HEK293 (cell line): ENCODE measurements around the gene POMT2.

ENCODE experiments used
- CTCF ChIA-PET: fragments of 350-600 bp; formaldehyde crosslinking; extraction: SDS; loops from one replicate; lab custom pipeline; 2021; ENCODE audit warnings: antibody characterized with exemption; lab: Yijun Ruan, JAX
- POLR2A ChIA-PET: fragments of 300-600 bp; formaldehyde crosslinking; extraction: SDS; loops from one replicate; lab custom pipeline; 2020; ENCODE audit warnings: antibody characterized with exemption, inconsistent platforms; lab: Yijun Ruan, JAX
- H3K27ac ChIP-seq: fragments of 200-500 bp; sonication (Bioruptor generic); 2 replicates; pipeline ENCODE4 v1.5.1; 2014; ENCODE audit warnings: low read depth, low read length, control low read depth, inconsistent platforms; ENCODE audit errors: extremely low read depth
- H3K36me3 ChIP-seq, 2 experiments: fragments of 200-500 bp in 1 of 2; sonication (Bioruptor generic) in 1 of 2; 1 replicate in 1 of 2; 2 replicates in 1 of 2; pipeline ENCODE4 v1.5.1; 2014 to 2017; ENCODE audit warnings: inconsistent platforms in 2 of 2, low read length in 2 of 2; ENCODE audit not compliant: control insufficient read depth in 2 of 2, insufficient read depth in 1 of 2
- H3K4me1 ChIP-seq: fragments of 200-500 bp; sonication (Bioruptor generic); 2 replicates; pipeline ENCODE4 v1.5.1; 2014; ENCODE audit warnings: mild to moderate bottlenecking, low read length, inconsistent platforms; ENCODE audit not compliant: control insufficient read depth, insufficient read depth
- H3K4me3 ChIP-seq: 2 replicates; pipeline ENCODE4 v1.5.1; 2011; ENCODE audit warnings: low read depth, mild to moderate bottlenecking, control low read depth, low read length, moderate library complexity
- H3K9me3 ChIP-seq: fragments of 200-500 bp; sonication (Bioruptor generic); 2 replicates; pipeline ENCODE4 v1.5.1; 2014; ENCODE audit warnings: low read depth, low read length, inconsistent platforms; ENCODE audit not compliant: control insufficient read depth, insufficient read depth
- BCL11A ChIP-seq: fragments of 450-650 bp; formaldehyde crosslinking; IDR thresholded peaks from 2 replicates; pipeline ENCODE4 v1.5.1; 2016; ENCODE audit warnings: low read depth, missing biosample characterization, missing genetic modification characterization
- KLF7 ChIP-seq: fragments of 450-650 bp; formaldehyde crosslinking; IDR thresholded peaks from 2 replicates; pipeline ENCODE4 v1.5.1; 2016; ENCODE audit warnings: missing biosample characterization, missing genetic modification characterization, borderline replicate concordance
- SALL2 ChIP-seq: fragments of 450-650 bp; formaldehyde crosslinking; IDR thresholded peaks from 2 replicates; pipeline ENCODE4 v1.5.0; 2017; ENCODE audit warnings: missing biosample characterization, mild to moderate bottlenecking, missing genetic modification characterization, borderline replicate concordance
- SETDB1 ChIP-seq: IDR thresholded peaks from one replicate; pipeline ENCODE4 v1.6.1; 2017; ENCODE audit warnings: mild to moderate bottlenecking, low read length, moderate library complexity, mixed read lengths; ENCODE audit not compliant: insufficient read length
- SP7 ChIP-seq: fragments of 450-650 bp; formaldehyde crosslinking; IDR thresholded peaks from 2 replicates; pipeline ENCODE4 v1.5.1; 2016; ENCODE audit warnings: missing biosample characterization, missing genetic modification characterization
- ZBTB7A ChIP-seq: fragments of 450-650 bp; formaldehyde crosslinking; IDR thresholded peaks from 2 replicates; pipeline ENCODE4 v1.5.1; 2016; ENCODE audit warnings: low read depth, missing biosample characterization, missing genetic modification characterization
- ZNF140 ChIP-seq: fragments of 450-650 bp; formaldehyde crosslinking; IDR thresholded peaks from 2 replicates; pipeline ENCODE4 v1.5.1; 2016; ENCODE audit warnings: missing biosample characterization, missing genetic modification characterization
- ZNF404 ChIP-seq: fragments of 450-650 bp; formaldehyde crosslinking; IDR thresholded peaks from 2 replicates; pipeline ENCODE4 v1.5.1; 2017; ENCODE audit warnings: missing biosample characterization, missing genetic modification characterization
- ZNF510 ChIP-seq: fragments of 450-650 bp; formaldehyde crosslinking; IDR thresholded peaks from 2 replicates; pipeline ENCODE4 v1.5.1; 2018; ENCODE audit warnings: mild to moderate bottlenecking, missing genetic modification characterization, missing biosample characterization; ENCODE audit not compliant: insufficient replicate concordance
- ZNF548 ChIP-seq: fragments of 450-650 bp; formaldehyde crosslinking; IDR thresholded peaks from 2 replicates; pipeline ENCODE4 v1.5.1; 2016; ENCODE audit warnings: missing biosample characterization, missing genetic modification characterization
- ZNF558 ChIP-seq: fragments of 450-650 bp; formaldehyde crosslinking; IDR thresholded peaks from 2 replicates; pipeline ENCODE4 v1.5.1; 2016; ENCODE audit warnings: missing biosample characterization, missing genetic modification characterization
- ZNF571 ChIP-seq: fragments of 450-650 bp; formaldehyde crosslinking; IDR thresholded peaks from 2 replicates; pipeline ENCODE4 v1.5.0; 2017; ENCODE audit warnings: missing biosample characterization, missing genetic modification characterization
- ZNF658 ChIP-seq: fragments of 450-650 bp; formaldehyde crosslinking; IDR thresholded peaks from 2 replicates; pipeline ENCODE4; 2016; ENCODE audit warnings: missing biosample characterization, missing genetic modification characterization
- ZNF837 ChIP-seq: fragments of 450-650 bp; formaldehyde crosslinking; IDR thresholded peaks from 2 replicates; pipeline ENCODE4 v1.5.1; 2016; ENCODE audit warnings: missing biosample characterization, missing genetic modification characterization
- TF ChIP-seq, protein P1 (sequence below): fragments of 450-650 bp; IDR thresholded peaks from 2 replicates; pipeline ENCODE4 v1.5.1; 2018; ENCODE audit warnings: missing biosample characterization, missing genetic modification characterization
- TF ChIP-seq, protein P2 (sequence below): fragments of 450-650 bp; formaldehyde crosslinking; IDR thresholded peaks from 2 replicates; pipeline ENCODE4 v1.5.1; 2017; ENCODE audit warnings: missing biosample characterization, missing genetic modification characterization
- TF ChIP-seq, protein P3 (sequence below): fragments of 450-650 bp; formaldehyde crosslinking; IDR thresholded peaks from 2 replicates; pipeline ENCODE4 v1.5.1; 2016; ENCODE audit warnings: missing biosample characterization, missing genetic modification characterization, low read depth
- TF ChIP-seq, protein P4 (sequence below): fragments of 450-650 bp; formaldehyde crosslinking; IDR thresholded peaks from 2 replicates; pipeline ENCODE4 v1.5.1; 2016; ENCODE audit warnings: missing biosample characterization, missing genetic modification characterization, low read depth
- TF ChIP-seq, protein P5 (sequence below): fragments of 450-650 bp; formaldehyde crosslinking; IDR thresholded peaks from 2 replicates; pipeline ENCODE4 v1.5.1; 2016; ENCODE audit warnings: missing biosample characterization, missing genetic modification characterization

Gene POMT2

DNA sequence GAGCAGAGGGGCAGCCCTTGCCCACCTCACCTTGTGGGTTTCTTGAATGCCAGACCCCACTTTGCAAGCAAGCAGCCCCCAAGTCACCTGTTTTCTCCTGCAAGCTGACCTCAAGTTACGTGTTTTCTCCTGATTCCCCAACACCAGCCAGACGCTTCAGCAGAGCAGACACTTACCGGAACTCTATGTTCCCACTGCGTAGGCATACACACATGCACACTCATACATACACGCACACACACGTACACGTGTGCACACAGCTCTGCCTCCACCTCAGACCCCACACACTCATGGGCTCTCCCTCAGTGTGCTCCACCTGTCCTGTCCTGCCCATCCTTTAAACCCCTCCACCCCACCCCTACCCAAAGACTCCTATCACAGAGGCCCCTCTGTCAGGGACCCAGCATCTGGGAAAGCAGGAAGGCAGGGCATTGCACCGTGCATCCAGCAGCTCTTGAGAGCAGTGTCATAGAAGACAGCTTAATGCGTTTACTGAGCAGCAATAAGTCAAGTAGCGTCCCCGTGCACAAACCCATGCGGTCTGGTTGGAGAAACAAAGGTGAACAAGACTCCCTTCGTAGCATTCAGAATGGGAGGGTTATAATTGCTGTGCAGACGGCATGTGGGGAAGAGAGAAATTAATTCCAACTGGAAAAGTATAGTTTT lies 94.7 kb downstream of the POMT2 start:
- no peaks in the 10 kb centered on the region for H3K36me3 ChIP-seq
- POLR2A ChIA-PET, result interaction anchor here (0.5 kb wide), 1 partner anchor 120 kb away, joined by 5 read pairs; no protein-coding TSS in a partner anchor

More for the DNA sequence above, 94.7 kb downstream of the POMT2 start:
- Histone ChIP-seq H3K9me3 (no peaks in the 10 kb centered on the region), H3K4me3 (no peak overlapping the region), H3K4me1 (no peaks in the 10 kb centered on the region), H3K27ac (no peak overlapping the region)
- TF ChIP-seq ZNF404 (tag by site-specific recombination) (no peak), ZNF140 (tag by site-specific recombination) (no peak), ZNF510 (tag by site-specific recombination) (no peak), SP7 (tag by site-specific recombination) (no peak), ZNF548 (tag by site-specific recombination) (no peak), ZNF558 (tag by site-specific recombination) (no peak), ZNF837 (tag by site-specific recombination) (no peak), ZNF571 (tag by site-specific recombination) (no peak), SALL2 (tag by site-specific recombination) (no peak), ZBTB7A (tag by site-specific recombination) (no peak), SETDB1 (no peak), KLF7 (no peak), ZNF658 (tag by site-specific recombination) (no peak), BCL11A (tag by site-specific recombination) (no peak)
- TF ChIP-seq, protein P1, sequence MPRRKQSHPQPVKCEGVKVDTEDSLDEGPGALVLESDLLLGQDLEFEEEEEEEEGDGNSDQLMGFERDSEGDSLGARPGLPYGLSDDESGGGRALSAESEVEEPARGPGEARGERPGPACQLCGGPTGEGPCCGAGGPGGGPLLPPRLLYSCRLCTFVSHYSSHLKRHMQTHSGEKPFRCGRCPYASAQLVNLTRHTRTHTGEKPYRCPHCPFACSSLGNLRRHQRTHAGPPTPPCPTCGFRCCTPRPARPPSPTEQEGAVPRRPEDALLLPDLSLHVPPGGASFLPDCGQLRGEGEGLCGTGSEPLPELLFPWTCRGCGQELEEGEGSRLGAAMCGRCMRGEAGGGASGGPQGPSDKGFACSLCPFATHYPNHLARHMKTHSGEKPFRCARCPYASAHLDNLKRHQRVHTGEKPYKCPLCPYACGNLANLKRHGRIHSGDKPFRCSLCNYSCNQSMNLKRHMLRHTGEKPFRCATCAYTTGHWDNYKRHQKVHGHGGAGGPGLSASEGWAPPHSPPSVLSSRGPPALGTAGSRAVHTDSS (tag by site-specific recombination), result no peak
- TF ChIP-seq, protein P2, sequence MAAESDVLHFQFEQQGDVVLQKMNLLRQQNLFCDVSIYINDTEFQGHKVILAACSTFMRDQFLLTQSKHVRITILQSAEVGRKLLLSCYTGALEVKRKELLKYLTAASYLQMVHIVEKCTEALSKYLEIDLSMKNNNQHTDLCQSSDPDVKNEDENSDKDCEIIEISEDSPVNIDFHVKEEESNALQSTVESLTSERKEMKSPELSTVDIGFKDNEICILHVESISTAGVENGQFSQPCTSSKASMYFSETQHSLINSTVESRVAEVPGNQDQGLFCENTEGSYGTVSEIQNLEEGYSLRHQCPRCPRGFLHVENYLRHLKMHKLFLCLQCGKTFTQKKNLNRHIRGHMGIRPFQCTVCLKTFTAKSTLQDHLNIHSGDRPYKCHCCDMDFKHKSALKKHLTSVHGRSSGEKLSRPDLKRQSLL, result no peak
- TF ChIP-seq, protein P3, sequence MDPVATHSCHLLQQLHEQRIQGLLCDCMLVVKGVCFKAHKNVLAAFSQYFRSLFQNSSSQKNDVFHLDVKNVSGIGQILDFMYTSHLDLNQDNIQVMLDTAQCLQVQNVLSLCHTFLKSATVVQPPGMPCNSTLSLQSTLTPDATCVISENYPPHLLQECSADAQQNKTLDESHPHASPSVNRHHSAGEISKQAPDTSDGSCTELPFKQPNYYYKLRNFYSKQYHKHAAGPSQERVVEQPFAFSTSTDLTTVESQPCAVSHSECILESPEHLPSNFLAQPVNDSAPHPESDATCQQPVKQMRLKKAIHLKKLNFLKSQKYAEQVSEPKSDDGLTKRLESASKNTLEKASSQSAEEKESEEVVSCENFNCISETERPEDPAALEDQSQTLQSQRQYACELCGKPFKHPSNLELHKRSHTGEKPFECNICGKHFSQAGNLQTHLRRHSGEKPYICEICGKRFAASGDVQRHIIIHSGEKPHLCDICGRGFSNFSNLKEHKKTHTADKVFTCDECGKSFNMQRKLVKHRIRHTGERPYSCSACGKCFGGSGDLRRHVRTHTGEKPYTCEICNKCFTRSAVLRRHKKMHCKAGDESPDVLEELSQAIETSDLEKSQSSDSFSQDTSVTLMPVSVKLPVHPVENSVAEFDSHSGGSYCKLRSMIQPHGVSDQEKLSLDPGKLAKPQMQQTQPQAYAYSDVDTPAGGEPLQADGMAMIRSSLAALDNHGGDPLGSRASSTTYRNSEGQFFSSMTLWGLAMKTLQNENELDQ (tag by site-specific recombination), result no peak
- TF ChIP-seq, protein P4, sequence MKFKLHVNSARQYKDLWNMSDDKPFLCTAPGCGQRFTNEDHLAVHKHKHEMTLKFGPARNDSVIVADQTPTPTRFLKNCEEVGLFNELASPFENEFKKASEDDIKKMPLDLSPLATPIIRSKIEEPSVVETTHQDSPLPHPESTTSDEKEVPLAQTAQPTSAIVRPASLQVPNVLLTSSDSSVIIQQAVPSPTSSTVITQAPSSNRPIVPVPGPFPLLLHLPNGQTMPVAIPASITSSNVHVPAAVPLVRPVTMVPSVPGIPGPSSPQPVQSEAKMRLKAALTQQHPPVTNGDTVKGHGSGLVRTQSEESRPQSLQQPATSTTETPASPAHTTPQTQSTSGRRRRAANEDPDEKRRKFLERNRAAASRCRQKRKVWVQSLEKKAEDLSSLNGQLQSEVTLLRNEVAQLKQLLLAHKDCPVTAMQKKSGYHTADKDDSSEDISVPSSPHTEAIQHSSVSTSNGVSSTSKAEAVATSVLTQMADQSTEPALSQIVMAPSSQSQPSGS (tag by site-specific recombination), result no peak
- TF ChIP-seq, protein P5, sequence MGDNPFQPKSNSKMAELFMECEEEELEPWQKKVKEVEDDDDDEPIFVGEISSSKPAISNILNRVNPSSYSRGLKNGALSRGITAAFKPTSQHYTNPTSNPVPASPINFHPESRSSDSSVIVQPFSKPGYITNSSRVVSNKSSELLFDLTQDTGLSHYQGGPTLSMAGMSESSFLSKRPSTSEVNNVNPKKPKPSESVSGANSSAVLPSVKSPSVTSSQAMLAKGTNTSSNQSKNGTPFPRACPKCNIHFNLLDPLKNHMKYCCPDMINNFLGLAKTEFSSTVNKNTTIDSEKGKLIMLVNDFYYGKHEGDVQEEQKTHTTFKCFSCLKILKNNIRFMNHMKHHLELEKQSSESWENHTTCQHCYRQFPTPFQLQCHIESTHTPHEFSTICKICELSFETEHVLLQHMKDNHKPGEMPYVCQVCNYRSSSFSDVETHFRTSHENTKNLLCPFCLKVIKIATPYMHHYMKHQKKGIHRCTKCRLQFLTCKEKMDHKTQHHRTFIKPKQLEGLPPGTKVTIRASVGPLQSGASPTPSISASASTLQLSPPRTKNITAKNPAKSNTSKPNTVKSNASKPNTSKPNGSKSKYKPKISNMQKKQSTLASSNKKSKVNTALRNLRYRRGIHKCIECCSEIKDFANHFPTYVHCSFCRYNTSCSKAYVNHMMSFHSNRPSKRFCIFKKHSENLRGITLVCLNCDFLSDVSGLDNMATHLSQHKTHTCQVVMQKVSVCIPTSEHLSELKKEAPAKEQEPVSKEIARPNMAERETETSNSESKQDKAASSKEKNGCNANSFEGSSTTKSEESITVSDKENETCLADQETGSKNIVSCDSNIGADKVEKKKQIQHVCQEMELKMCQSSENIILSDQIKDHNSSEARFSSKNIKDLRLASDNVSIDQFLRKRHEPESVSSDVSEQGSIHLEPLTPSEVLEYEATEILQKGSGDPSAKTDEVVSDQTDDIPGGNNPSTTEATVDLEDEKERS (tag by site-specific recombination), result no peak
- CTCF ChIA-PET, result interaction anchor here (0.9 to 2.1 kb wide), 2 partner anchors 13 to 75 kb away, joined by 3 to 8 read pairs; no protein-coding TSS in a partner anchor
